ENCODE measurements around the gene C1orf226. TPM values are rescaled to one million over a fixed set of nuclear protein-coding genes. Genes with fewer than 3 reads are reported as not detected.
A peak's percentile ranks its signal among the peaks of the same experiment; 100 is the strongest.

Gene C1orf226
- total RNA-seq, 4 donors from 2014 or later: 0.36 to 0.95 (median 0.60) TPM

DNA sequence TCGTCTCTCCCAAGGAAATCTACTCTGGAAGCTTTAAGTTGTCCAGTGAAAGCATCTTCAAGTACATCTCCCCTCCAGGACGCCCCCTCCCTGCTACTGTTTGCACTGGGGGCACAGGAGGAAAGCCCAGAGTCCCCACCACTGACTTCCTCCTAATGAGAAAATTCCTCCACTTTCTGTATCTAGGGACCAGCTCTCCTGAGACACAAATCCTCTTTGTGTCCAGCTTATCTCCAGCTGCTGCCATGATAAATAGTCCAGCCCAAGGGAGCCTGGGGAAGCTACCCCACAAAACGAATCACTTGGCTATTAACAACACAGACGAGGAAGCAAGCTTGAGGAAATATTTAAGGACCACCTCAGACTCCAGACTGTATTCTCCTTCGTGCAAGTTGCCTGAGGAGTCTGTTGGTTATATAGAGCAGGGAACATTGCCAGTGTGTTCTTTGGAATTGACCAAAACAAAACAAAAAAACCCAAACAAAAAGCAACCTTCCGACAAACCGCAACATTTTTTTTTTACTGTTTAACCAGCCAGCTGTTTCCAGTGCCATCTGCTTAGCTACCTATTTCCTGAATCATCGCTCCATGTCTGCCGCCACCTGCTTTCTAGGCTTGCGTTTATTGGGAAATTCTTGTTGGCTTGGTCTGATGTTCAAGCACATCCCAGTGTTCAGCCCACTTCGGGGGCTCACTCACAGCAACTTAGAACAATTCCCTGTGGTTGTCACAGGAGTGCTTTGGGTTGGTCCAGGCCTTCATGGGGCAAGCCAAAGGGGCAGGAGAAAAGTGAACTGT lies 7.7 kb downstream of the C1orf226 start:
- no peak overlapping the region for H3K27ac ChIP-seq
- H3K9me3 ChIP-seq: no peaks in the 10 kb centered on the region
- in situ Hi-C loops (cut with MboI; ENCODE audit: low sequenced_read_pairs in 4 of 4): no loop called here
- DNase-seq: no peak
- intact Hi-C loops (cut with DNase I; ENCODE audit: low total_unique reads): no loop called here
- H3K27me3 ChIP-seq: peaks cover 0 to 6% (median 0%) of the 10 kb centered on the region in 3 donors
- H3K4me1 ChIP-seq: no peaks in the 10 kb centered on the region
- no peak overlapping the region for H3K4me3 ChIP-seq
- no peak for ATAC-seq
- H3K36me3 ChIP-seq: no peaks in the 10 kb centered on the region
- TF ChIP-seq POLR2A (IDR thresholded peaks at IDR 0.05): no peak
- TF ChIP-seq, protein P1, sequence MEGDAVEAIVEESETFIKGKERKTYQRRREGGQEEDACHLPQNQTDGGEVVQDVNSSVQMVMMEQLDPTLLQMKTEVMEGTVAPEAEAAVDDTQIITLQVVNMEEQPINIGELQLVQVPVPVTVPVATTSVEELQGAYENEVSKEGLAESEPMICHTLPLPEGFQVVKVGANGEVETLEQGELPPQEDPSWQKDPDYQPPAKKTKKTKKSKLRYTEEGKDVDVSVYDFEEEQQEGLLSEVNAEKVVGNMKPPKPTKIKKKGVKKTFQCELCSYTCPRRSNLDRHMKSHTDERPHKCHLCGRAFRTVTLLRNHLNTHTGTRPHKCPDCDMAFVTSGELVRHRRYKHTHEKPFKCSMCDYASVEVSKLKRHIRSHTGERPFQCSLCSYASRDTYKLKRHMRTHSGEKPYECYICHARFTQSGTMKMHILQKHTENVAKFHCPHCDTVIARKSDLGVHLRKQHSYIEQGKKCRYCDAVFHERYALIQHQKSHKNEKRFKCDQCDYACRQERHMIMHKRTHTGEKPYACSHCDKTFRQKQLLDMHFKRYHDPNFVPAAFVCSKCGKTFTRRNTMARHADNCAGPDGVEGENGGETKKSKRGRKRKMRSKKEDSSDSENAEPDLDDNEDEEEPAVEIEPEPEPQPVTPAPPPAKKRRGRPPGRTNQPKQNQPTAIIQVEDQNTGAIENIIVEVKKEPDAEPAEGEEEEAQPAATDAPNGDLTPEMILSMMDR (IDR thresholded peaks at IDR 0.05 in 4 of 5, conservative IDR thresholded peaks at IDR 0.05 in 1 of 5): no peak

DNA sequence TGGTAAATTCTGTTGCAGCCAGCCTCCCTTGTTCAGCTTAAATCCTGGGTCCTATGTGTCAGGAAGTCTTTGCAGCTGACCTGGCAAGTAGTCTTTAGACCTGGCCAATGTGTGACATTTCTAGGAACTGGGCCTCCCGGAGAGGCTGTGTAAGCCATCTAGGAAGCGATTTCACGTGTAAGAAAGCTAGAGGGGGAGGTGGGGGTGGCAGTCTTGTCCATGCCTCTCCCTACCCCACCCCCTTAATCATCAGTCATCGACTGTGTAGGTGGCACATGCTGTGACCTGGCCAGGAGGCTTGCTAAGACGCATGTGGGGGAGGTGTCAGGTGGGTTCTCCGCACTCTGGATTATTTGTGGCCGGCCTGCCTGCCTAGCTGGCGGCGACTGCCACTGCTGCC lies 8.4 kb downstream of the C1orf226 start:
- no peak for ATAC-seq

DNA sequence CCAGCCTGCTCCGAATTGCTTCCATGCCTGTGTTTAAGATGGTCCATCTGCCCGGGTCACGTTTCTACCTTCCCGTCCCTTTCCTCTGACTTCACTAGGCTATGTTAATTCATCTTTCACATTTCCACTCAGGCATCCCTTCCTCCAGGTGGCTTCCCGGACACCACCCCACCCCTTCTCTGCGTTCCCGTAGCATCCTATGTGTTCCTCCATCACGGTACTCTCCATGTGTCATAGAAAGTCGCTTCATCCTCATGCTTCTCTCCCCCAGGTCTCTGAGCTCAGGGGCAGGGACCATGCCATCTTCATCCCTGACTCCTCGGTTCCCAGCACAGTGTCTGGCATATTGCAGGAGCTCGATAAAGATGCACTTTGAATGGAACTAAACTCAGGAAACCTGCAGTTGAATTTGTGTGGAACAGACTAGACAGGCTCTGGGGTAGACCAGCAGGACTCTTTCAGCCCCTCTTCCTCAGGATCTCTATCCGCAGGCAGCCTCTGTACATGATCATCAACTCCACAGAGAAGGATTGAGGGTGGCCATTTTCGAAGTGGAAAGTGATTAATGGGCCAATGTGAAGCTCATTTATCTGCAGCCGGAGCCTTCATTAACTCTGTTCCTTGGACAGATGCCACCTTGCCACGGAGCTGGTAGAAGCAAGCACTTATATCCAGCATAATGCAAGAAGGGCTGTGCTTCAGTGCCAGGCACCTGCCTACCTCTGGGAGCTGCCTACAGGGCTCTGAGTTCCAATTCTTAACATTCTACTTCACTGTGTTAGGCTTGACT lies 9.1 kb downstream of the C1orf226 start:
- intact Hi-C loops (cut with DNase I; ENCODE audit: low total_unique reads): no loop called here
- TF ChIP-seq, protein P1 (IDR thresholded peaks at IDR 0.05 in 4 of 5, conservative IDR thresholded peaks at IDR 0.05 in 1 of 5): no peak
- TF ChIP-seq POLR2A (IDR thresholded peaks at IDR 0.05): no peak
- no peaks in the 10 kb centered on the region for H3K9me3 ChIP-seq
- H3K36me3 ChIP-seq: no peaks in the 10 kb centered on the region
- no peak for DNase-seq
- ATAC-seq: no peak
- in situ Hi-C loops (cut with MboI; ENCODE audit: low sequenced_read_pairs in 4 of 4): loop anchor here in 3 of 4 donors (5.0 to 10.0 kb wide), 2 partner anchors 333 to 336 kb away; no protein-coding TSS in a partner anchor
- peaks cover 0 to 6% (median 0%) of the 10 kb centered on the region in 3 donors for H3K27me3 ChIP-seq
- H3K4me1 ChIP-seq: no peaks in the 10 kb centered on the region
- no peak overlapping the region for H3K4me3 ChIP-seq
- no peak overlapping the region for H3K27ac ChIP-seq

More for the DNA sequence above, 8.4 kb downstream of the C1orf226 start:
- Histone ChIP-seq H3K27me3 (peaks cover 0 to 6% (median 0%) of the 10 kb centered on the region in 3 donors), H3K4me1 (no peaks in the 10 kb centered on the region), H3K36me3 (no peaks in the 10 kb centered on the region), H3K27ac (no peak overlapping the region), H3K9me3 (no peaks in the 10 kb centered on the region), H3K4me3 (no peak overlapping the region)
- TF ChIP-seq, protein P1 (IDR thresholded peaks at IDR 0.05 in 4 of 5, conservative IDR thresholded peaks at IDR 0.05 in 1 of 5): no peak
- no peak for TF ChIP-seq POLR2A (IDR thresholded peaks at IDR 0.05)
- intact Hi-C loops (cut with DNase I; ENCODE audit: low total_unique reads): no loop called here
- DNase-seq: no peak
- in situ Hi-C loops (cut with MboI; ENCODE audit: low sequenced_read_pairs in 4 of 4): loop anchor here in 3 of 4 donors (5.0 to 10.0 kb wide), 2 partner anchors 333 to 335 kb away; no protein-coding TSS in a partner anchor

DNA sequence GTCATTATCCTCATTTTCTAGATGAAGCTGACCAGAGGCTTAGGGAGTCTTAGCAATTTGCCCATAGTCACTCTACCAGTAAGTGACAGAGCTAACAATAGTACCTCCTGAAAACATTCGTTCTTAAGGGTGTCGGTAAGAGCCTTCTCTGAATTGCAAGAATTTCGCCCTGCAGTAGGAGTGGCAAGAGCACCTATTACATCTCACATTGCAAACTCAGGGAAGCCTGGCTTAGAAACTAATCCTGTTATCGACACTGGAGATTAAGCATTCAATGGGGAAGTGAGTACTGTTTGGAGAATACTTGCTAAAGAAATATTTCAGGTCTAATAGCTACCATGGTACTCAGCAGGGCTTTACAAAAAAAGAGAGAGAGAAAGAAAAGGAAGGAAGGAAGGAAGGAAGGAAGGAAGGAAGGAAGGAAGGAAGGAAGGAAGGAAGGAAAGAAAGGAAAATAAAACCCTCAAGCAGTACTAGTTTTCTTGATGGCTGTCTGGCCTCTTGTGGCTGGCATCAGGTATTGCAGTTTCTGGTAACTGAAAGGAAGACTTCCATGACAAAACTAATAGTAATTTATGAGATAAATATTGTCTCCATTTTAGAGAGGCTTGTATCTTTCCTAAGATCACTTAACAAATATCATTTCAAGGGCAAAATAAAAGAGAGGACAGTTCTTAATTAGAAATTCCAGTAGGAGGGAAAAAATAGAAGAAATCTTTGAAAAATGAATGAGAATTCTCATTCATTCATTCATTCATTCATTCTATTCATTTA lies 10.4 kb downstream of the C1orf226 start:
- H3K4me3 ChIP-seq: no peak overlapping the region
- no peaks in the 10 kb centered on the region for H3K4me1 ChIP-seq
- no peak for DNase-seq
- intact Hi-C loops (cut with DNase I; ENCODE audit: low total_unique reads): loop anchor here (2.0 kb wide), 1 partner anchor 335 kb away; no protein-coding TSS in a partner anchor
- no peak for ATAC-seq
- H3K27ac ChIP-seq: no peak overlapping the region
- H3K9me3 ChIP-seq: no peaks in the 10 kb centered on the region
- in situ Hi-C loops (cut with MboI; ENCODE audit: low sequenced_read_pairs in 4 of 4): loop anchor here in 3 of 4 donors (5.0 to 10.0 kb wide), 2 partner anchors 335 to 337 kb away; no protein-coding TSS in a partner anchor
- H3K27me3 ChIP-seq: peaks cover 0 to 6% (median 0%) of the 10 kb centered on the region in 3 donors
- no peaks in the 10 kb centered on the region for H3K36me3 ChIP-seq
- TF ChIP-seq, protein P1 (IDR thresholded peaks at IDR 0.05 in 4 of 5, conservative IDR thresholded peaks at IDR 0.05 in 1 of 5): peak; percentile 45 to 70 (median 52)
- TF ChIP-seq POLR2A (IDR thresholded peaks at IDR 0.05): no peak

All from gastrocnemius medialis (tissue), 4 donors.